ENCODE results near the gene ITPK1. TPM values are rescaled to one million over a fixed set of nuclear protein-coding genes. Genes with fewer than 3 reads are reported as not detected.
"Not testable (repeated sequence)": the region's sequence is repeated elsewhere in the genome, so short reads cannot be mapped to it uniquely, and the experiment has no call there.

The ITPK1 gene
- total RNA-seq, 1 donor from 2014 or later: 24.0 TPM

DNA sequence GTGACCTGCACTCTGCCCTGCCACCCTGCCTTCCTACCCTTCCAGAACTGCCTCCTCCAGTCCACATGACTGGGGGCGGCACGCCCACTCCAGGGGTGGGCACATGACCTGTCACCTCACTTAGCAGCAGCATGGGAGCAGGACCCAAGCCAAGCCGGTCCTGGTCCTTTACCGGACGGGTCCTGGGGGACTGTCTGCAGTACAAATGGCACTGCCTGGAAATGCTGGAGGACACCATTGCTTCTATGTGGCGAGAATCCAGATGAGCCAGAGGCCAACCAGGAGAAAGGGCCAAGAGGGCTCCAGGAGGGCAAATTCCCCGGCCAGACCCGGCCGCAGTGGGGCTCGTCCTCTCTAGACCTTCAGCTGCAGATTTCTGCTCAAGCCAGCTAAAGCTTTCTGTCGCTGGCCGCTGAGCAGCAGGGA, 33.1 kb downstream of the ITPK1 start:
- no peak for DNase-seq

DNA sequence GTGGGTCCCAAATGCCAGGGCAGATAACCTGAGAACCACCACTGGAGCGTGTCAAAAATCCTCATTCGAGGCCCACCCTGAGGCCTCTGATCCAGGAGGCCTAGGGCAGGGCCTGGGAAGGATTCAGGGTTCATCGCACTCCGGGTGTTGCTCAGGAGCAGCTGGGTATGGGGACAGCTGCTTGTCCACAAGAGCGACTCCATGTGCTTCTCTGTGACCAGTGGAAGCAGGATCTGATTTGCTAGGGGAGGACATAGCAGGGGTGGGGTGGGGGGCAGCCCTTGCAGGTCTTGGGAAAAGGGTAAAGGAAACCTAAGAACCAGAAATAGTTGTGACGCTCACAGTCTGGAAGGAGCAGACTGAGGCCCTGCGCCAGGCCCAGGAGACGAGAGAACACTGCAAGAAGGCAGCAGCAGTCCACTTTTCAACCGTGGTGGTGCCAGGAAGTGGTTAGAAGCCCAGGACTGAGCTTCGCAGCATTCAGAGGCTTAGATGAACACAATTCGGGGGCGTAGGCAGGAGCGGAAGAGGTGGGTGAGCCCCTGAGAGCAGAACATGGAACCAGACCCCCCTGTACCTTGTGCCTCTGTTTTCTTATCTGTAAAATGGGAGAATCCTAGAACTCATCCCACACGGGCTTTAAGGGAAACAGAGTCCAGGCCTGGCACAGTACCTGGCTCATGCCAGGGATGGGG, 33.7 kb downstream of the ITPK1 start:
- no peak for DNase-seq

- no peak for DNase-seq
These were observed 35.8 kb downstream of the ITPK1 start for GRCh38 chr14:93079865-93080403.

DNA sequence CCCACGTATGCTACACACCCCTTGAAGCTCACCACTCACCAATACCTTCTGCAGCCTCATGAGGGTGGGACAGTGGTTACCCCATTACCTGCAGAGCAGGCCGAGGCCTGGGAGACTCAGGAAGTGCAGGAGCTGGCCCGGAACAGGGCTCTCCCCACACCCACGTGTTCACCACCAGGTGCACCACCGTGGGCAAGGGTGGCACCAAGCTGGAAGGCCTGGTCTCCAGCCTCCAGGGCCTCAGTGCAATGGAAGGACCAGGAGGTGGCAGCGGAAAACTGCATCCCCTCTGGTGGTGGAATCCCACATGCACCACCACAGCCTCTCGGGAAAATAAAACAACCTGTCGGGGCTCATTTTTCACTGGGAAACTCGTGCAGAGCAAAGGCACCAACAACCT, 36.4 kb downstream of the ITPK1 start:
- no peak for DNase-seq

DNA sequence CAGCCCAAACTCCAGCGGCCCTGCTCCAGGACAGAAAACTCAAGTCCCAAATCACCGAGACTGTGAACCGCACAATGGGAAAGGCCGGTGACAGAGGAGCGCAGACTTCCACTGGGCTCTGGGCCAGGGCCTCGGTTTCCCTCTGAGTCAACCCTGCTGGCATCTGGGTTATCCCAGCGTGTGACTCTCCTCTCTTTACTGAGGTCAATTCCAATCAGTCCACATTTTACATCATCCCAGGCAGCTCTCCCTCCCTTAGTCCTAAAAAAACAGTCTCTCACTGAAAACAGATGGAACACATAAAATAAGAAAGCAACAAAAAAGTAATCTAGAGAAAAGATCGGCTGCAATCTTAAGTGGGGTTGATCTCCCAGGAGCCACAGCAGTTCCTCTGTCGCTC, 36.9 kb downstream of the ITPK1 start:
- no peak for DNase-seq

- DNase-seq: no peak
These were observed 39.0 kb downstream of the ITPK1 start for GRCh38 chr14:93076755-93077154.

- DNase-seq: no peak
These were observed 39.8 kb downstream of the ITPK1 start for GRCh38 chr14:93075891-93076290.

DNA sequence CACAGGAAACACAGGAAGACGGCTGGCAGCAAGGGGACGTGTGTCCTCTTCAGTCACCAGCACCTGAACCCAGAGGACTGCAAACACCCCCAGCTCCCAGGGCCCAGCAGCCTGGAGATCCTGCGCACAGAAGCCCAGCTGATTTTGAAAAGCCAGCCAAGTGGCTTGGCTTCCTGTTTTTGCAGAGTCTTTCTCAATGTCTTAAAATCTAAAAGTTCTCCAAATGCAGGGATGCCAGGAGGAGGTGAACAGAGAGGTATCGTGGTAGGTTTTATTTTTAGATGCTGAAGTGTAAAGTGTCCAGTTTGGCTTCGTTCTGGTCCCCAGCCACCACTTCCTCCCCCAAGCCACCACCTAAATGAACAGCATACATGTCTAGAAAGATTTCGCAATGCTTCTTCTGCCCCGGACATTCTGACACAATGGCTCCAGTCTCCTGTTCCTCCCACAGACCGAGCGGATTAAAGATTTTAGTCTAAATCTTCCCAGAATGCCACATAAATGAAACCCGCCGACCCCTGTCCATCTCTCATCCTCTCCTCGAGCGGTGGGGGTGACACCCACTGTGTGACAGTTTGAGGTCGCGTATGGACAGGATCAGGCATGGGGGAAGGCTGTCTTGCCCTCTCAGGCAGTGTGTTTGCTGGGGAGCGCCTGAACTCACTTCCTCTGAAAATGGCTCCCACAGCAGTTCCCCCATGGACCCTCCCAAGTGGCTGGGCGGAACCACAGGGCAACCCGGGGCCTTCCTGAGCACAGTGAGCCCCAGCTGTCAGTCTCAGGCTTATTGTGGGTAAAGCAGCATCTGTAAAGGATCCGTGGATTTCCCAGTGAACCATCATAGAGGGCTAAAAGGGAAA, 41.6 kb downstream of the ITPK1 start:
- peak; percentile 17 for DNase-seq

DNA sequence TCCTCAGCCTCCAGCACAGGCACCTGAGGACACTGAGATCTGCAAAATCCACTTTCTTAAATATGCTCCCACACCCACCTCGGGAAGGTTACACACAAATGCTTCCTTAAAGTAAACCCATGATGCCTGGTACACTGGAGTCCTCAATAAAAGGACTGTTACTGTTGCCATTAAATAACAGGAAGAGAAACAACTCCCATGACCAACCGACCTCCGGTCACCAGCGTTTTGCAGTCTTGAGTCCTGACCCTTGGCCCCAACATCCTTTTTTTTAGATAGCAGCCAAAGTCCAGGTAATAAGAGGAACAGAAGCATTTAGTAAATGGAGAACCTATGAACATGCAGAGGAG, 42.4 kb downstream of the ITPK1 start:
- DNase-seq: peak; percentile 32

DNA sequence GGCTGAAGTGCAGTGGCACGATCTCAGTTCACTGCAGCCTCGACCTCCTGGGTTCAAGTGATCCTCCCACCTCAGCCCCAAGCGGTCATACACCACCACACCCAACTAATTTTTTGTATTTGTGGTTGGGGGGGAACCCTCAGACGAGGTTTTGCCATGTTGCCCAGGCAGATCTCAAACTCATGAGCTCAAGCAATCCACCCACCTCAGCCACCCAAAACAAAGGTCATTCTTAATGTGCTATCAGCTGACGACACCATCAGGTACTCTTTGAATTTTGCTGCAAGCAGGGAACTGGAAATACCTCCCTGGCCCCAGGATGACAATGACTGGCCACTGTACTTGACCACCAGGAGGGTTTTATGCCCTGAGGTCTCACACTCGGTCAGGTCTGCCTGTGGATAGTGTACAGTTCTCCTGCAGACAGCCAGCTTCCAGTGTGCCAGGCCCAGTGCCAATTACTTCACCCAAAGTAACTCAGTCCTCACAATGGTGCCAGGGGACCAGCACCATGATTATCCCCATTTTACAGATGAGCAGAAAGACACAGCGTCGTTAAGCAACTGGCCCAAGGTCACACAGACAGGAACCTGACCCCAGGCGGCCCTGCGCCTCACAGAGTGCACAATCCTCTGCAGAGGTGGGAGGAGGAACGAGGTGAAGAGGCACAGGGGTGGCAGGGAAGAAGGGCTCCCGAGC, 42.9 kb downstream of the ITPK1 start:
- no peak for DNase-seq

GRCh38 chr14:93068711-93069110, 47.0 kb downstream of the ITPK1 start:
- DNase-seq: no peak

DNA sequence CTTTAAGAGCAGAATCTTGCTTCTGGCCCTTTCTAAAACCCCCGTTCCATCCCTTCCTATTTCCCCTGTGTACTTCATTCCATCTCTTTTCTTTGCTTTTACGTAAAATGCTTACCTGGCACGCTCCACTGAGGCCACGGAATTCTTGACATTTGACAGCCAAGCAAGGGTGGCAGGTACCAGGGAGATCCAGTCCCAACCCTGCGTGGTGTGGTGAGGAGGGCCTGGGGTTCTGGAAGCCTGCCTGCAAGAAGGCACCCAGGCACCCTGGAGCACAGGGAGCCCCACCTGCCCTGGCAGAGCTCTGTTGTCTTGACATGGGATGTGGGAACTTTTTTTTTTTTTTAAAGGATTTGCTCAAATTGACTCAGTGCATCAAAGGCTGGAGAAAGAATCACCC, 48.6 kb downstream of the ITPK1 start:
- DNase-seq: no peak

DNA sequence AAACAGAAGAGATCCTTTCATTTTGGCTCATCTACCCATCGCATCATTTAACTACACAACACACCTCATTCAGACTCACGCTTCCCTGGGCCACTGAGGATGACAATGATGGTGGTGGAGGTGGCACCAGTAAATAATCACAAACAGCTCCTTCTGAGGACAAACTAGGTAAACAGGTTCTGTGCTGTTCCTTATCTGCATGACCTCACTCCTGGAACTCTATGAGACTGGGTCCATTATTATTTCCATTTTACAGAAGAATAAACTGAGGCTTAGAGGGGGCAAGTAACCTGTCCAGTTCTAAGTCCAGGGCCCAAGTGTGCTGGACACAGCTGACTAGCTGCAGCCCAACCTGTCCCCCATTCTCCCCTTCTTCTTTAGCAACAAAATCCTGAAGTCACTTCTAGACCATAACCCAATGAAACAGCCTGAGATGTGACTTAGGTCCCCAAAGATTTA, 50.4 kb downstream of the ITPK1 start:
- DNase-seq: no peak

DNA sequence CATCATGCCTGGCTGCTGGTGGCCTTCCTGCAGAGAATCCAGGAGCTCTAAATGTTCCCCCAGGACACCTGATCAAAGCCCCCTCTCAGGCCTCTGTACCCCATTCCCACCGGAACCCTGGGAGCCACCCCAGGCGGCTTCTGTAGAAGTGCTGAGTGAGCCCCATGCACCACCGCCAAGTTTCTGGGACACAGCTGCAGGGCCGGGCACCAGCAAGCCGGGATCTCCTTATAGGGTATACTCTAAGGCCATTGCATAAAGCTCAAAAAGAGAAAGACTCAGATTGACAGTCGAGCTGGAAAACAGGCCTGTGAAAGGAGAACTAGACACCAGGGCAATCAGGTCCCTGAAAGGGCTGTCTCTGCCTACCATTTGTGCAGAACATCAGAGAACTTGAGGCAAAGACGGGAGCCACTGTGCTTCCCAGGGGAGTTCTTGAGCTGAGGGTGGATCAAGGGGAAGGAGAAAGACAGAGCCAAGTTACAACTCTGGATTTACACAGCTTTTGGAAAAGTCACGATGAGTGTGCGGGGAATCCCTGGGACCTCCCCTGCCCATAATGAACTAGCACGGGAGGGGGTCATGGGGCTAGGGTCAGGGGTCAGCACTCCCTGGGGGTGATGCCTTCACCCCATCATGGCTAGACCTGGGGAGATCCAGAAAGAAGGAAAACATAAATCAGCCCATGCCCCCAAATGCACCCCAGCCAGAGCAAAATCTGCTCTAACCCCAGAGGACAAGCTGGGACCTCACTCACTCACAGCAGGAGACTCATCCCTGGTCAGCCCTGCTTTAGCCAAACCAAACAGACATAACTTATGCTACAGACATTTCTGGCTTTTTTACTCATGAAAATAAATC, 51.1 kb downstream of the ITPK1 start:
- no peak for DNase-seq

- DNase-seq: no peak
These were observed 52.3 kb downstream of the ITPK1 start for GRCh38 chr14:93063393-93063792.

DNA sequence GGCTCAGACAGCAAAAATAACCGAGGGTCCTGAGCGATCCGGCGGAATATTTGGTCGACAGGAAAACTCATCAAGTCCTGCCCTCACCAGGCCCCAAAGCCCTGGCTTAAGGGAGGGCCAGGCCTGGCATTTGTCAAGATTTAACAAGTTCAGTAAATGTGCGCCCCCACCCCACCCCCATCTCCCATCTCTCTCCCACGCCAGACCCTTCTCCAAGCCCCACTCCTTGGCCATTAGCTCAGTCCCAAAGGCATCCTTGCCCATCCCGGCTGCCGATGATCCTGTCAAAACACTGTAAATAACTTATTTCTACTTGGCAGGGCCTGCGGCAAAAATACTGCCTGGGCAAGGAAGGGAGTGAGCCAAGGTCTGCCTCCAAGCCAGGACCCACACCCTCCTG, 52.8 kb downstream of the ITPK1 start:
- no peak for DNase-seq

DNA sequence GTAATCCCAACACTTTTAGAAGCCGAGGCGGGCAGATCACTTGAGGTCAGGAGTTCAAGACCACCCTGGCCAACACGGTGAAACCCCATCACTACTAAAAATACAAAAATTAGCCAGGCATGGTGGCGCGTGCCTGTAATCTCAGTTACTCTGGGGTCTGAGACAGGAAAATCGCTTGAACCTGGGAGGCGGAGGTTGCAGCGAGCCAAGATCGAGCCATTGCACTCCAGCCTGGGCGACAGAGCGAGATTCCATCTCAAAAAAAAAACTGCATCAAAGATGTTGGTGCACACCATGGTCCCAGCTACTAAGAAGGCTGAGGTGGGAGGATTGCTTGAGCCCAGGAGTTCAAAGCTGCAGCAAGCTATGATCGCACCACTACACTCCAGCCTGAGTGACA, 53.7 kb downstream of the ITPK1 start:
- DNase-seq: not testable (repeated sequence)

DNA sequence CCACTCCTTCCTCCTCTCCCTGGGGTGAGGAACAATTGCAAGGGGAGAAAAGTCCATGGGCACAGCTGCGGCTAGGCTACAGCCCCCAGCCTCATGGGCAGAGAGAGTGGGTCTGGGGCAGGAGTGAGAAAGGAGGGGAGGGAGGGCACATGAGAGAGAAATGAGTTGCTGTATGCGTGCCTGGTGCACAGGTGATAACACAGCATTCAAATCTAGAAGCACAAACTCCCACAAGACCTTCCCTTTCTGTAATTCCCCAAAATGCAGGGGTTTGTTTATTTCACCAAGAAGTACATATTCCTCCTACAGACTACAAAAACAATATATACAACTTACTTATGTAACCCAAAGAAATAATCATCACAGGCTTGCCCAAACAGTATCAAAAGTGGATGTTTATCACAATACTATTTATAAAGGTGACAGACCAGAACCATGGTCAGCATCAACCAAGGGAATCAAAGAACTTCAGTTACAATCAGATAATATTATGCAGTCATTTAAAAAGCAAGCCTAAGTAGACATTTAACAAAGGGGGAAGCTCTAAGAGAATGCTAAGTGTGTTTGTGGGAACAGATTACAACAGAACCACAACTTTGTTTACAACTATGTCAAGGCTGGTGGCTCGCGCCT, 54.2 kb downstream of the ITPK1 start:
- DNase-seq: no peak

DNA sequence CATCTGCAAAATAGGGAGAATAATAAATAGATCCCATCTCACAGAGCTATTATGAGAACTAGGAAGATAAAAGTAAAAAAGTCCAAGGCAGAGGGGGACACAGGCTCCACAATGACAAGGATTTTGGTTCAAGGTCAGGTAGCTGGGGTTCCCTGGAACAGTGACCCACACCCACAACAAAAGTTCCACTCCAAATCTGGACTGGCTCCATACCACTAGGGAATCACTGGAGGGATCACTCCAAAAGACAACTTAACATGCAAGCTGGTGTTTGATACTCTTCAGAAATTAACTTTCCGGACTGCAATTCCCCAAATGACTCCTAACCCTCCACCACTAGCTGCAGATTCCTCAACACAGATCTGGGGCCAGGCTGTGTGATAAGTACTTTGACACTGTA, 54.9 kb downstream of the ITPK1 start:
- DNase-seq: no peak

GRCh38 chr14:93059917-93060545, 55.7 kb downstream of the ITPK1 start:
- DNase-seq: no peak

DNA sequence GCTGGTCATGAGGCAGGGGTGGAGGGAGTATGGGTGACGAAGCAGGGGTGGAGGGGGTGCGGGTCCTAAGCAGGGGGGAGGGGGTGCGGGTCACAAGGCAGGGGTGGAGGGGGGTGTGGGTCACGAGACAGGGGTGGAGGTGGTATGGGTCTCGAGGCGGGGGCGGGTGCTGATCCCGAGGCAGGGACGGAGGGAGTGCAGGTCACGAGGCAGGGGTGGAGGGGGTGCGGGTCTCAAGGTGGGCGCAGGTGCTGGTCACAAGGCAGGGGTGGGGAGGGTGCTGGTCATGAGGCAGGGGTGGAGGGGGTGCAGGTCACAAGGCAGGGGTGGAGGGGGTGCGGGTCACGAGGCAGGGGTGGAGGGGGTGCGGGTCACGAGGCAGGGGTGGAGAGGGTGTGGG, 56.5 kb downstream of the ITPK1 start:
- no peak for DNase-seq
